Ammon's horn (tissue), 1 donor: ENCODE data around the gene RFX7.

Source experiments
- DNase-seq: peaks from one replicate; pipeline ENCODE4 v3.0.0-alpha.2; 2016; ENCODE audit warnings: low spot score

The RFX7 gene

DNA sequence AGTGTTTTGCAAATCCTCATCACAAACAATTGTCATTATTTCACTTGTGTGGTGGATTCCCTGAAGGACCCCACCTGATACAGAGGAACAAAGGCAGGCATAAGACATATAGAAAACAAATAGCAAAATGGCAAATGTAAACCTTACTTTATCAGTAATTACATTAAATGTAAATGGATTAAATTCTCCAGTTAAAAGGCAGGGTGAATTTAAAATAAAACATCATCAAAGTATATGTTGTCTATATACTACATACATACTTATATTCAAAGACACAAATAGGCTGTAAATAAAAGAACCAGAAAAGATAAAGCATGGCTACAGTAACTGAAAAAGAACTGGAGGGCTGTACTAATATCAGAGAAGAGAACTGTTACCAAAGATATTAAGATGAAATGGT lies 117.3 kb downstream of the RFX7 start:
- DNase-seq: no peak

DNA sequence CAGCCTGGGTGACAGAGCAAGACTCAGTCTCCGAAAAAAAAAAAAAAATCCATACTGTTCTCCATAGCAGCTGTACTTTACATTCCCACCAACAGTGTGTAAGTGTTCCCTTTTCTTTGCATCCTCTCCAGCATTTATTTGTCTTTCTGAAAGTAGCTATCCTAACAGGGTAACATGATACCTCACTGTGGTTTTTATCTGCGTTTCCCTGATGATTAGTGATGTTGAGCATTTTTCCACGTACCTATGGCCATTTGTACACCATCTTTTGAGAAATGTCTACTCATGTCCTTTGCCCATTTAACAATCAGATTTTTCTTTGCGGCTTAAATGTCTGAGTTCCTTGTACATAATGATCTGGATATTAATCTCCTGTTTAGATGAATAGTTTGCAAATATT lies 119.3 kb downstream of the RFX7 start:
- no peak for DNase-seq

DNA sequence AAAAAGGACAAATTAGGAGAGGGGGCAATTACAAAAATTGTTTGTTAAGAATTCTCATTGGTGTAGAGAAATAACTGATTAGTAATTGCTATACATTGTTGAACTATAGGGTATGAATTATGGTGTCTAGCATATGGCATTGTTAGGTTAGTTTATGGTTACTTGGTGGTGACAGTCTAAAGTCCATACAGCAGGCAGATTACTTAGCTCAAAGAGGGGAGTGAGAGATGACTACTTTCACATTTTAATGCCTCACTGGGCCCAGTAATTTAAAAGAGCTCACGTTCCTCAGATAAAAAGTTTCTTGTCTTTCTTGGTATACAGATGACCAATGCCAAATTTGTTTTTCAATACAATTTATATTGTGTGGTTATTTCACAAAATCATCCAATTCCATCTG lies 137.8 kb downstream of the RFX7 start:
- DNase-seq: no peak

DNA sequence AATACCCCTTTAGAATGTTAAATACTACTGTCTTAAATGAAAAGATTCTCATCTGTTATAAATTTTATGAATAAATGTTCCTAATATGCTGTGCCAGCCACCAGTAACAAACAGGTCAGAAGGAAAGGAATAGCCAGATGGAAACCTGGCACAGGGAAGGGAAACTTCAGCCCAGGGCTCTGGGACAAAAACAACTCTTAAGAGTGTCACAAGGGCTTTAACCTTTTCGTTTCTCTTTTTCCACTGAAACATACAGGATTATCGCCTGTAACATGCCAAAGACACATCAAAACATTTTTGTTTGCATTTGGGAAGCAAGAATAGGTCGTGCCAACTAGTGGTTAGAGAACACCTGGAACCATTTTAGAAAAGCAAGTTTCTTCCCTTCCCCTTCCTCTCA lies 141.2 kb downstream of the RFX7 start:
- DNase-seq: no peak

DNA sequence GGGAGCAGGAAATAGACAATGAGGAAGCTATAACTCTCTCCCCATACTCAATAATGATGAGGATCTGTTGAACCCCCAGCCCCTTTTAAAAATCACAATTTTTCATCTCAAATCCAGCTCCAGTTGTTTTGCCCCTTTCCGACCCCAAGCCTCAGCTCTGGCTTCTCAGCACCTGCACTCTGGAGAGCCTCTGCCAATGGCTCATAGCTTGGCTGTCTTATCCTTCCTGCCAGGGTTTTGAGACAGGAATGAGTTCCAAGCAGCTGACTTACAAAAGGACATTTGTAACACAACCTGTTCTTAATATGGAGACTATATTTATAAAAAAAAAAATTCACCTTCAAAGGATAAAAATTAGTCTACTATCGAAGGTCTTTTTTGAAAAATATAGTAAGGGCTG lies 144.4 kb downstream of the RFX7 start:
- no peak for DNase-seq

DNA sequence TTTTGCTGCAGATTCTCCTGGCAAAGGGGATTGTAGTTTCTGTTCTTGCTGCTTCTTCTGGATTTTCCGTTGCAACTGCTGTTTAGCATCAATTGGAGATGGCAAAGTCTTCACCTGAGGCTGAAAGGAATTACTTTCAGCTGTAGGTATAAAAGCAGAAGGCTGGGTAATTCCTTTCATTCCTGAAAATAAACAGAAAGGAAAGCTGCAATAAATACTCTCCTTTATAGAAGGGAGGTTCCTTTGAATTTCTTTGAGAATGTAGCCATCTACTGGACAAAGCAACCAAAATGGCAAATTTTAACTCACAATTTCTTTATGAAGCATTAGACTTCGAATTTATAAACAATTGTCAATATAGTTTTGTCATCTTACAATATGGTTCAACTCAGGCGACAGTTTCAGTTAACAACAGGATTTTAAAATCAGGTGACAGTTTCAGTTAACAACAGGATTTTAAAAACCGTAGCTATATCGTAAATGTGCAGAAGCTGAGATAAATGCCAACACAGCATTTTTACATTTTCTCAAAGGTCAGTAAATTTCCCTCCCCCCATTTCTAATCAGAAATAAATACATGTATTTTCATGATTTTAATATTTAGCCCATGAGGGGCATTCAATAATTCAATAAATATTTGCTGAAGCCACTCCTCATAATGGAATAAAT lies 145.3 kb downstream of the RFX7 start:
- DNase-seq: no peak

DNA sequence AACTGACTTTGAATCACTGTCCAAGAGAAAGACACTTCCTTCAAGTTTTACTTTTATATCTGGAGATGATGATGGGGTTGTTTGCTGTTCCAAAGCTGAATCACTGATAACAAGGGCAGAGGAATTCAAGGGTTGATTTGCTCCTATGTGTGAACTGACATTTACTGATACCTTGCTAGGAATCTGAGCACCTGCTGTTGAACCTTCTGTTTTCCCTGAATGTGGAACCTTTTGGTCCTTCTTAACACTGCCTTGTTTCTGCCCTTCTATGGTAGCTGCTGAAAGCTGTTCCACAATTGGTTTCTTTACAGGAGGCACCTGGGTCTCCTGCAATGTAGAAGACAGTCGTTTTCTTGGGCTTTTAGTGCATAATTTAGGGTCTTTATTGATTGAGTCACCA lies 148.3 kb downstream of the RFX7 start:
- DNase-seq: no peak

DNA sequence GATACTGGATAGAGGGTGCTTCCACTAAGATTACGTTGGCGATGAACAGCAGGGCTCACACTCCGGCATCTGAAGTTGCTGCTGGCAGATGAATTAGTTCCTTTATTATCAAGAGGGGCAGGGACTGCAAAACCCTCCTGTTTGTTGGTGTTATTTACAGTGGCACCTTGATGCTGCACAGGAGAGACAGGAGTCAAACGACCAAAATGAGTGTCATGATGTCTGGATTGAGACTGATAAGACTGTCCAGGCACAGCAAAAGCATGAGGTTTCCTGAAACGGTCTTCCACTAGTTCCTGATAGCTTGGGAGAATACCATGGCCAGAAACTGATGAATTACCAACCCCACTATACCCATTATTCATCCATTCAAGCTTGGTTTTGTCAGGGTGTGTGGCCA lies 149.5 kb downstream of the RFX7 start:
- DNase-seq: no peak

DNA sequence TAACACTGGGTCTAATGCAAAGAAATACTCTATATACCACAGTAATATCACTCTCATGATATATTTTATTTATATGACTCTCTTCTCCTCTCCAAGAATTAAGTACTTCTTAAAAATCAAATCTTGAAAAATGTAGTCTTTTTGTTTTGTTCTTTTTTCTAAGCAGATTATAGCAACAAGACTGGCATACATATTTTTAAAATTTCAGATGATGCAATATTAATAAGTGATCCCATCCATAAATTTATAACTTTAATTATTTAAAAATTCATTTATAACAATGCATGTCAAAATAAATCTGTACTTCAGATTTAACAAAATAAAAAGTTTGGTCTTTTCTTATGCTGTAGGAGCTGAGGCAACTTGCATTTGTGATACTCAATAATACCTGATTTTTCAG lies 155.3 kb downstream of the RFX7 start:
- DNase-seq: no peak

DNA sequence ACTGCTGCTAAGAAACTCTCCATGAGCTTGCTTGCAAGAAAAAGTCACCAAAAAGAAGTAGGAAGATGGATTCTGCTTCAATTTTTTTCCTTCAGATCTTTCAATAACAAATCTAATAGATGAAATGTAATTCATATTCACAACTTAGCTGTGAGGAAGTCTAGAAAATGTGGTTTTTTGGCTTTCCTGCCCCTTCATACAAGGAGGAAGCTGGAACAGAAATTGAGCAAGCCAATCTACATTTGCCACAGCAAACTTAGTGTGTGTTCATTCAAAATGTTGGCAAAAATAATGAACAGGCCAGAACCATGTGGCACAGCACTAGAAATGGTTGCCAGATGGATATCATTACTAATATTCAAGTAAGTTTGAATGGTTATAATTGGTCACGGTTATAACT lies 157.1 kb downstream of the RFX7 start:
- DNase-seq: no peak

DNA sequence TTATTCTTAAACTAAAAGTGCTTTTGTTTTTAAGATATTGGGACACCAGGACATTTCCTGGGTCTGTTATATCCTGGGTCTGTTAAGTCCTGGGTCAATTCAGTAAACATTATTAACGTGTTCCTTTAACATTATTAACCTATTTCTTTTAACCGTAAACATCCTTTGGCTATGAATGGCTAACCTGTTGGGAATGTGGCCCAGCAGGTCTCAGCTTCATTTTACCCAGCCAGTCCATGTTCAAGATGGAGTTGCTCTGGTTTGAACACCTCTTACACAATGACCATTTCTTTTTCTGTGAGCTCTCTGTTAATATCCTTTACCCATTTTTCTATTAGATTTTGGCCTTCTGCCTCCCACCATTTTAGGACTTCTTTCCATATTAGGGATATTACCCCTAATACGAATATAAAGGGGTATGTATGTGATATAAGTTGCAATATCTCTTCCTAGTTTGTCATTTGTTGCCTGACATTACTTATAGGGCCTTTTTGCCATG lies 161.4 kb downstream of the RFX7 start:
- no peak for DNase-seq

DNA sequence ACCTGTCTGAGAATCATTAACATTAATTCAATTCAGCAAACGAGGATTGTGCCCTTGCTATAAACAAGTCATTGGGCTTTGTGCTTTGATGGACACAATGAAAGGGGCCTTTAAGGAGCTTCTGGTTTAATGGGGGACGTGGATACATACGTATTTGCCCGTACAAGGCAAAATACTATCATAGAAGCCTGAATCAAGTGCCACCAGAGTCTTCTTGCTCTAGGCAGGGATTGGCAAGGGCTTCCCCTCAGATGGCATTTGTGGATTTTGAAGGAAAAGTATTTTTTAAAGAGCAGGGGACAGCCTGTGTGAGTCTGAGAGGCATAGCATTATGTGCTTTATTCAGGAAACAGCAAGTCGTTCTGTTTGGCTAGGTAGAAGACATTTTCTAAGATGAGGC lies 166.6 kb downstream of the RFX7 start:
- DNase-seq: no peak

DNA sequence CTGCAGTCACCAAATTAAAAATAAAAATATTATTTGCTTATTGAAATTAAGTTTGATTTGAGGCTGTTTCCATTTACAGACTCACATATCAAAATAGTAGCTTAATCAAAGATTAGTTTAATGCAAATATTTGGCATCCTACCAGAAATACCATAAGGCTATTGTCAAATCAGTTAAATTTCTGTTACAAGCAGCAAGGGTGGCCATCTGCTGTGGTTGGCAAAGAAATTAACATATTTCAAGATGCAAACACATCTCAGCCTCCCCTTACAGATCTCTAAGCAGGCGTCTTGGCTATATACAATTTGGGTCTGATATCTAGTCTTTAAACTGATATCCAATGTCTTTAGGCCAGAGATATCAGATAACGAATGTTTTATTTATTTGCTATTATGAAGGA lies 167.0 kb downstream of the RFX7 start:
- DNase-seq: no peak

DNA sequence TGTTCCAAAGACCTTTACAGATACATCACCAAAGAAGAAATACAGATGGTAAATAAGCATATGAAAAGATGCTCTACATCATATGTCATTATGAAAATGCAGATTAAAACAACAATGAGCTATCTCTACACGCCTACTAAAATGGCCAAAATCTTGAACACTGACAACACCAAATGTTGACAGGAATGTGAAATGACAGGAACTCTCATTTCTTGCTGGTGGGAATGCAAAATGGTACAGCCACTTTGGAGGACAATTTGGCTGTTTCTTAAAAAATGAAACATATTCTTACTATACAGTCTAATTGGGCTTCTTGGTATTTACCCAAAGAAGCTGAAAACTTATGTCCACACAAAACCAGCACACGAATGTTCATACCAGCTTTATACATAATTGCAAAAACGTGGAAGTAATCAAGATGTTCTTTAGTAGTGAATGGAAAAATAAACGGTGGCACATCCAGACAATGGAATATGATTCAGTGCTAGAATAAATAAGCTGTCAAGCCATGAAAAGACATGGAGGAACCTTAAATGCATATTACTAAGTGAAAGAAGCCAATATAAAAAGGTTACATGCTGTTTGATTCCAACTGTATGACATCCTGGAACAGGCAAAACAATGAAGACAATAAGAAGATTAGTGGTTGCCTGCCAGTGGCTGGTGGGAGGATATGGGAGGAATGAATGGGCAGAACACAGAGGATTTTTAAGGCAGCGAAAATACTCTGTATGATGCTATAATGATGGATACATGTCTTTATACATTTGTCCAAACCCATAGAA lies 169.0 kb downstream of the RFX7 start:
- no peak for DNase-seq

DNA sequence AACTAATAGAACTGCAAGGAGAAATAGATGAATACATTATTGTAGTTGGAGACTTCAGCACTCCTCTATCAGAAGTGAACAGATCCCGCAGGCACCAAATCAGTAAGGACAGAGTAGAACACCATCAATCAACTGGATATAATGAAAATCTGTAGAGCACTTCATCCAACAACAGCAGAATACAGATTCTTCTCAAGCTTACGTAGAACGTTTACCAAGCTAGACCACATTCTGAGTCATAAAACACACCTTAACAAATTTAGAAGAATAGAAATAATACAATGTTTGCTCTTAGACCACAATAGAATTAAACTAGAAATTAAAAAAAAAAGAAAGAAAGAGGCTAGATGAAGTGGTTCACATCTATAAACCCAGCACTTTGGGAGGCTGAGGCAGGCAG lies 179.5 kb downstream of the RFX7 start:
- DNase-seq: no peak

DNA sequence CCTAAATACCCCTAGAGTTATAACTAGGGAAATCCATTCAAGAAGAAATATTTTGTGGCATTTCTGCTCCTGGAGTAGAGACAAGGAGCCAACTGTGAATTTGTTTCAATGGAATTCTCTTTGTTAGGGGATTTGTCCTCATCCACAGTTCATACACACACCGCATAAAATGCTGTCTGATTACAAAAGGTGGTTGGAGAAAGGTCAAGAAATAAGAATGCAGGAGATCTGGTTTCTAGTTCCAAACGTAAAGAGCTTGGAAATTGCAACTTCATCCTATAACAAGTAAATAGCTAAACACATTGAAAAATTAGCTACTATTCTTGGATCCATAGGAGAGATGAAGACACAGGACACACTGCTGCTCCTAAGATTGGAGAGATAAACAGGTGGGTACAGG lies 184.0 kb downstream of the RFX7 start:
- no peak for DNase-seq

DNA sequence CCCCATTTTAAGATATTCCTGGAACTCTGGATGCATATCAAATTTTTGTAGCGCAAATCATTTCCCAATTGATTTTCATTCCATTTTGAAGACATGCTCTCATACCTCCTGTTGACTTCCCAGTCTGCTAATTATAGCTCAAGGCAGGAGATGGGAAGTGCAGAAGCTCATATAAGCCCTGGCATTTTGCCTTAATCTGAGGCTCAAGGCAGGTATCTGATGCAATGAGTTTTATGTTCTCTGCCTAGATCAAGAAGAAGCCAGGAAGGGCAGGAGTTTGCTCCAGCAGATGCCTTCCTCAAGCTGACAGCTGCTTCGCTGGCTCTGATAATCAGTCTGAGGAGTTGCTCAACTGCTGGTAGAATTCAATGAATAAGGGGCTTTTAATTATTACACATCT lies 184.7 kb downstream of the RFX7 start:
- no peak for DNase-seq

DNA sequence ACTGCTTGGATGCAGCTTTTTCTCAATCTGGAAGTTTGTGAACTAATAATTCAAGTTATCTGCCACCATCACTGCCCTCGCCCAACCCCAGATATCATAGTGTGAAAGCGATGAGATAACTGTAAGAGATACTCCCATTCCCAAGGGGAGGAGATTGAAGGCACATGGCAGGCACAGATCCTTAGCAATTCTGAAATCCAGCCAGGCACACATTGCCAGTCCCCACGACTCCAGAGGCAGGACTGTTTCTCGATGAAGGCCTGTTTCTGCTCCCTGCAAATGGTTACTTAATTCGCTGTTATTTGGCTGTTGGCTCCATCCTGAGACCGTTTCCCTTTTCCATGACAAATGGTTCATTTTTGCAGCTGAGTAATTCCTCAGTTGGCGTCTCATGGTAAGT lies 187.1 kb downstream of the RFX7 start:
- DNase-seq: no peak

DNA sequence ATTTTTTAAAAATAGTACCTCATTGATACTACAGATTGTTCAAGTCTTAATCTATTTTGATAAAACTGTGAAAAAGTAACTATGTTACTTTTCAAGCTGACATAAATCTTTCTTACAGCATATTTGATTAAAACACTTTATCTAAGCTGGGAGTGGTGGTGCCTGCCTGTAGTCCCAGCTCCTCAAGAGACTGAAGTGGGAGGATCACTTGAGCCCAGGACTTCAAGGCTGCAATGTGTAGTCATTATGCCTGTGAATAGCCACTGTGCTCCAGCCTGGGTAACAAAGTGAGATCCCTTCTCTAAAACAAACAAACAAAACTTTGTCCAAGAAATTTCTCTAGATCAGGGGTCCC lies 190.7 kb downstream of the RFX7 start:
- DNase-seq: no peak

DNA sequence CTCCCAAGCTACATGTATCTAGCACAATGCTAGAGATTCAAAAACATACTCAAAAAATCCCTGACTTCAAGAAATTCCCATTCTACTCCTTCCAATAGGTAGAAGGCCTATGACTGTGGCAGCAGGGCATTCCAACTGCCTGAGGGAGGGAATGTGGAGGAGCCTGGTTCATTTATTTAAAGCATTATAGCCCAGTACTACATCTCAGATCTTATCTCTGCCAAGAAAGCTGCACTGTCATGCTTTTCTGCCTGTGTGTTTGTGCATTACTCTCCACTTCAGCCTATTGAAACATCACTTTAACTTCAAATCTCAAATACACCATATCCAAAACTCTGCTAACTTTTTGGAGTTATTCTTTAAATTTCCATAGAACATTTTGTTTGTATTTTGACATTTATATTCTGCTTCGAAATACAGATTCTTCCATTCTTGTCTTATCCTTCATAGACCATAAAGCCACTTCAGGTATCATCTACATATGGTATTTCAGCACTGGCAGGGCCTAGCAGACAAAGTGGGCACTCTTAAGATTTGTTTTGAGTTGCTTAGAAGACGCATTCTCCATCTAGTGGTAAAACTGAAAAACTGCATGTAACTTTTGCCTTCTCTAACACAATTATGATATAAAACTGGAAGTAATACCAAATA lies 191.2 kb downstream of the RFX7 start:
- DNase-seq: peak; percentile 36

DNA sequence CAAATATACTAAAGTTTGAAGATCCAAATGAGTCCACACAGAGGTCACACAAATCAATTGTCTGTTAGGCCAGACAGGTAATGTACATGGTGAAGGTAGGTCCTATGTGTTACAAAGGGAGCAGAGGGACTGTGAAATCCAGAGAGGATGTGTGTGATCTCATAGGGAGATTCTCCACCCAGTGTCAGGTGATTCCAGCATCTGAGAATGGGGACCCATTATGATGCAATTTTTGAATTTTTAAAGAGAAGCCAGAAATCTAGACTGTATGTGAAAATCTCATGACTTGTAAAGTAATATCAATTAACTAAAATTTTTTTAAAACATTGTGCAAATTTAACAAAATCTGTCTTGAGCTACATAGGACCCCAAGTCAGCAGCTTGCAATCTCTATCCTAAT lies 192.0 kb downstream of the RFX7 start:
- no peak for DNase-seq

DNA sequence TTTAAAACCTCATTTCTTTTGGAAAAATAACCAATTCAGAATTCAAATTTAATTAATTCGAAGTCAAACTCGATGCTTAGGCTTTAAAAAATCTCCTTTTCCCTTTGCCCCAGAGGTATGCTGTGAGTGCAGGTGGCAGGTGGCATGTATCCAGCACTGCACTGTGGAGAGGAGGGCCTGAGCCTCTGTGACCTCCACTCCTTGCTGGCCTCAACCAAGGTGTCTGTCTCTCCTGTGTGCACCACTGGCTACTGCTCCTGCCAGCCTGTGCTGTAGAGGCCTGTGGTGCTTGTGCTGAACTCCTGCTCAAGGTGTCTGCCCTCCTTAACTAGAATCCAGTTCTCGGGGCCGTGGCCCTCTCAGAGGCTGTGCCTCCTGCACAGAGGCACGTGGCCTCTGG lies 194.1 kb downstream of the RFX7 start:
- no peak for DNase-seq

DNA sequence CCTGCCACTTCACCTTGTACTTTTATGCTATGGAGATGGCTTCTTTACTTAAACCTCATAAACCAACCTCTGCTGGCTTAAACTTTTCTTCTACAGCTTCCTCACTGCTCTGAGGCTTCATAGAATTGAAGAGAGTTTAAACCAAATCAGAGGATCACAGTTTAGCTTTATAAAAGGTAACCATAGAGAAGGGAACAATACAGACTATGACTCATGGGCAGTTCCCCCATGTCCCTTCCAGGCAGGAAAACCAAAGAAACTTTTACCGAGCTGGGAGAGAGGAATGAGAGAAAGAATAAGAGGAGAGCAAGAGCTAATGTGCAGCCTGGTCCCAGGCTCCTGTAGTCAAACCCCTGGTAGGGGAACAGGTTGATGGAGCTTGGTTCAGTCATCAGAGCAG lies 196.3 kb downstream of the RFX7 start:
- DNase-seq: no peak
